OCI-LY3 (cell line): ENCODE data around the gene ZXDC.

Experiments
- CTCF ChIP-seq: fragments of 200-600, 300-600 bp; sonication (generic); IDR thresholded peaks from 2 replicates; pipeline ENCODE4 v1.5.1; 2014; ENCODE audit warnings: antibody characterized with exemption, low read length, low read depth
- EZH2phosphoT487 ChIP-seq: fragments of 200-600 bp; shearing (Covaris generic); IDR thresholded peaks from 2 replicates; pipeline ENCODE4 v1.6.1; 2018; ENCODE audit warnings: antibody characterized with exemption, mixed run types, low read depth

- no peak for TF ChIP-seq CTCF
- TF ChIP-seq EZH2phosphoT487 = no peak
Observed at GRCh38 chr3:126480861-126481260, 5.2 kb upstream of the ZXDC start.
